ENCODE measurements around the gene RALGPS1.

The RALGPS1 gene

DNA sequence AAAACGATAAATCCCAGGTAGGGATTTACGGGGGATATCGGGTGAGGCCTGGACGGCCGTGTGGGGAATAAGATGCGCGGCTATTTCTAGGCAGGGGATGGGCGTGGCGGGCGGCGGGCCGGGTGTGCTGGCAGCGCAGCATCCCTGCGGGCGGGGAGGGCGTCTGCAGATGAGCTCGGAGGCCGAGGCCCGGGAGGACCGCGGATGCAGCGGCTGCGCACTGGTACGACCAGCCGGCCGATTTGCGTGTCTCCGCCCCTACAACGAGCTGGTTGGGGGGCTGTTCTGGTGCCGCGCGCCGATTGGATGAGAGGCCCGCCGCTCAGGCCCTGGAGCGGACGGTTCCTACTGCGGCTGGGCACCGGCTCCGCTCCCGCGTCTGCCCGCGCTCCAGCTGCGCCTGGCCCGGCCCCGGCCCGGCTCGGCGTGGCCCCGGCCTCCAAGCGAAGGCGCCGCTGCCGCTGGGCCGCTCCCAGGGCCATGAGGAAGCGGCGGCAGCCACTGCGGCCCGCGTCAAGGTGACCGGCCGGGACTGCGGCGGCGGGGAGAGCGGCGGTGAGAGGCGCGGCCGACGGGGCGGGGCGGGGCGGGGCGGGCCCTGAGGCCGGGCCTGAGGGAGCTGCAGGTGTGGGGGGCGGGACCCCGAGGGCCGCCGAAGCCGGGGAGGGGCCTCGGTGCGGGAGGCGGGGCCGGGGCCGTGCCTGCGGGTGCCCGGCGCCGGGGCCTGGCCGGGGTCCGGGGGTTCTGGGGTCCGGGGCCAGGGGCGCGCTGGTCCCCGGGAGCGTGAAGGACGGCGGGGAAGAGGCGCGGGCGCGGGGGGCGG lies at the start of gene RALGPS1 (continued):
- TF ChIP-seq, protein P1, sequence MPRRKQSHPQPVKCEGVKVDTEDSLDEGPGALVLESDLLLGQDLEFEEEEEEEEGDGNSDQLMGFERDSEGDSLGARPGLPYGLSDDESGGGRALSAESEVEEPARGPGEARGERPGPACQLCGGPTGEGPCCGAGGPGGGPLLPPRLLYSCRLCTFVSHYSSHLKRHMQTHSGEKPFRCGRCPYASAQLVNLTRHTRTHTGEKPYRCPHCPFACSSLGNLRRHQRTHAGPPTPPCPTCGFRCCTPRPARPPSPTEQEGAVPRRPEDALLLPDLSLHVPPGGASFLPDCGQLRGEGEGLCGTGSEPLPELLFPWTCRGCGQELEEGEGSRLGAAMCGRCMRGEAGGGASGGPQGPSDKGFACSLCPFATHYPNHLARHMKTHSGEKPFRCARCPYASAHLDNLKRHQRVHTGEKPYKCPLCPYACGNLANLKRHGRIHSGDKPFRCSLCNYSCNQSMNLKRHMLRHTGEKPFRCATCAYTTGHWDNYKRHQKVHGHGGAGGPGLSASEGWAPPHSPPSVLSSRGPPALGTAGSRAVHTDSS (tag by site-specific recombination; IDR thresholded peaks at IDR 0.05): no peak
- no peak for TF ChIP-seq ZNF830 (tag by site-specific recombination; IDR thresholded peaks at IDR 0.05; ENCODE audit: low read depth)
- peak; percentile 73 for TF ChIP-seq ZNF341 (tag by site-specific recombination; IDR thresholded peaks at IDR 0.05; ENCODE audit: low read depth)
- no peak for TF ChIP-seq HOXA7 (CRISPR knock-in tag; IDR thresholded peaks at IDR 0.05; ENCODE audit: borderline replicate concordance)
- TF ChIP-seq OVOL3 (tag by site-specific recombination; IDR thresholded peaks at IDR 0.05): no peak
- TF ChIP-seq WT1 (tag by site-specific recombination; IDR thresholded peaks at IDR 0.05): no peak
- TF ChIP-seq BCL11A (tag by site-specific recombination; IDR thresholded peaks at IDR 0.05; ENCODE audit: low read depth): no peak
- TF ChIP-seq, protein P2, sequence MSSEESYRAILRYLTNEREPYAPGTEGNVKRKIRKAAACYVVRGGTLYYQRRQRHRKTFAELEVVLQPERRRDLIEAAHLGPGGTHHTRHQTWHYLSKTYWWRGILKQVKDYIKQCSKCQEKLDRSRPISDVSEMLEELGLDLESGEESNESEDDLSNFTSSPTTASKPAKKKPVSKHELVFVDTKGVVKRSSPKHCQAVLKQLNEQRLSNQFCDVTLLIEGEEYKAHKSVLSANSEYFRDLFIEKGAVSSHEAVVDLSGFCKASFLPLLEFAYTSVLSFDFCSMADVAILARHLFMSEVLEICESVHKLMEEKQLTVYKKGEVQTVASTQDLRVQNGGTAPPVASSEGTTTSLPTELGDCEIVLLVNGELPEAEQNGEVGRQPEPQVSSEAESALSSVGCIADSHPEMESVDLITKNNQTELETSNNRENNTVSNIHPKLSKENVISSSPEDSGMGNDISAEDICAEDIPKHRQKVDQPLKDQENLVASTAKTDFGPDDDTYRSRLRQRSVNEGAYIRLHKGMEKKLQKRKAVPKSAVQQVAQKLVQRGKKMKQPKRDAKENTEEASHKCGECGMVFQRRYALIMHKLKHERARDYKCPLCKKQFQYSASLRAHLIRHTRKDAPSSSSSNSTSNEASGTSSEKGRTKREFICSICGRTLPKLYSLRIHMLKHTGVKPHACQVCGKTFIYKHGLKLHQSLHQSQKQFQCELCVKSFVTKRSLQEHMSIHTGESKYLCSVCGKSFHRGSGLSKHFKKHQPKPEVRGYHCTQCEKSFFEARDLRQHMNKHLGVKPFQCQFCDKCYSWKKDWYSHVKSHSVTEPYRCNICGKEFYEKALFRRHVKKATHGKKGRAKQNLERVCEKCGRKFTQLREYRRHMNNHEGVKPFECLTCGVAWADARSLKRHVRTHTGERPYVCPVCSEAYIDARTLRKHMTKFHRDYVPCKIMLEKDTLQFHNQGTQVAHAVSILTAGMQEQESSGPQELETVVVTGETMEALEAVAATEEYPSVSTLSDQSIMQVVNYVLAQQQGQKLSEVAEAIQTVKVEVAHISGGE (tag by site-specific recombination; conservative IDR thresholded peaks at IDR 0.05; ENCODE audit: low read depth): no peak
- no peak for TF ChIP-seq ZBTB48 (tag by site-specific recombination; IDR thresholded peaks at IDR 0.05)
- no peak for TF ChIP-seq ZNF660 (tag by site-specific recombination; IDR thresholded peaks at IDR 0.05)
- TF ChIP-seq ZNF157 (tag by site-specific recombination; IDR thresholded peaks at IDR 0.05): no peak
- TF ChIP-seq KLF1 (tag by site-specific recombination; IDR thresholded peaks at IDR 0.05): peak; percentile 79
- no peak for TF ChIP-seq ZBTB10 (tag by site-specific recombination; IDR thresholded peaks at IDR 0.05)
- no peak for TF ChIP-seq SCRT1 (tag by site-specific recombination; IDR thresholded peaks at IDR 0.05; ENCODE audit: borderline replicate concordance)
- no peak for TF ChIP-seq ZBTB1 (tag by site-specific recombination; IDR thresholded peaks at IDR 0.05)
- TF ChIP-seq ZNF223 (tag by site-specific recombination; IDR thresholded peaks at IDR 0.05): no peak
- no peak for TF ChIP-seq ZNF10 (tag by site-specific recombination; IDR thresholded peaks at IDR 0.05)
- TF ChIP-seq, protein P3, sequence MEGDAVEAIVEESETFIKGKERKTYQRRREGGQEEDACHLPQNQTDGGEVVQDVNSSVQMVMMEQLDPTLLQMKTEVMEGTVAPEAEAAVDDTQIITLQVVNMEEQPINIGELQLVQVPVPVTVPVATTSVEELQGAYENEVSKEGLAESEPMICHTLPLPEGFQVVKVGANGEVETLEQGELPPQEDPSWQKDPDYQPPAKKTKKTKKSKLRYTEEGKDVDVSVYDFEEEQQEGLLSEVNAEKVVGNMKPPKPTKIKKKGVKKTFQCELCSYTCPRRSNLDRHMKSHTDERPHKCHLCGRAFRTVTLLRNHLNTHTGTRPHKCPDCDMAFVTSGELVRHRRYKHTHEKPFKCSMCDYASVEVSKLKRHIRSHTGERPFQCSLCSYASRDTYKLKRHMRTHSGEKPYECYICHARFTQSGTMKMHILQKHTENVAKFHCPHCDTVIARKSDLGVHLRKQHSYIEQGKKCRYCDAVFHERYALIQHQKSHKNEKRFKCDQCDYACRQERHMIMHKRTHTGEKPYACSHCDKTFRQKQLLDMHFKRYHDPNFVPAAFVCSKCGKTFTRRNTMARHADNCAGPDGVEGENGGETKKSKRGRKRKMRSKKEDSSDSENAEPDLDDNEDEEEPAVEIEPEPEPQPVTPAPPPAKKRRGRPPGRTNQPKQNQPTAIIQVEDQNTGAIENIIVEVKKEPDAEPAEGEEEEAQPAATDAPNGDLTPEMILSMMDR (tag by site-specific recombination; IDR thresholded peaks at IDR 0.05): no peak
- no peak for TF ChIP-seq ZNF629 (tag by site-specific recombination; IDR thresholded peaks at IDR 0.05)
- TF ChIP-seq EGR2 (tag by site-specific recombination; IDR thresholded peaks at IDR 0.05; ENCODE audit: low read depth): no peak
- no peak for TF ChIP-seq ZNF16 (tag by site-specific recombination; IDR thresholded peaks at IDR 0.05; ENCODE audit: low read depth)
- no peak for TF ChIP-seq GFI1B (tag by site-specific recombination; IDR thresholded peaks at IDR 0.05)
- TF ChIP-seq ZNF391 (tag by site-specific recombination; IDR thresholded peaks at IDR 0.05; ENCODE audit: borderline replicate concordance, low read depth): no peak
- no peak for TF ChIP-seq SALL2 (tag by site-specific recombination; IDR thresholded peaks at IDR 0.05; ENCODE audit: borderline replicate concordance)
- no peak for TF ChIP-seq TCF7L2 (IDR thresholded peaks at IDR 0.05; ENCODE audit: borderline replicate concordance, low read depth, low read length)
- no peak for TF ChIP-seq OSR2 (tag by site-specific recombination; IDR thresholded peaks at IDR 0.05)
- TF ChIP-seq ZNF18 (tag by site-specific recombination; IDR thresholded peaks at IDR 0.05): no peak
